GM21619 (cell line): ENCODE data around the gene ADGRD1.

Source experiments
- ATAC-seq: cut with Tn5 transposase; IDR thresholded peaks from one replicate; pipeline ENCODE4 v1.9.1; 2021; ENCODE audit not compliant: unreplicated experiment

The ADGRD1 gene

GRCh38 chr12:131020326-131021153, 66.8 kb downstream of the ADGRD1 start:
- no peak for ATAC-seq

- no peak for ATAC-seq
Observed at GRCh38 chr12:131021154-131021541, 67.4 kb downstream of the ADGRD1 start.

GRCh38 chr12:131024026-131024425, 70.3 kb downstream of the ADGRD1 start:
- no peak for ATAC-seq

- no peak for ATAC-seq
Observed at GRCh38 chr12:131024721-131025120, 71.0 kb downstream of the ADGRD1 start.

- no peak for ATAC-seq
Observed at GRCh38 chr12:131025234-131025633, 71.5 kb downstream of the ADGRD1 start.

- no peak for ATAC-seq
Observed at GRCh38 chr12:131025939-131026702, 72.4 kb downstream of the ADGRD1 start.

- ATAC-seq: no peak
Observed at GRCh38 chr12:131026754-131027153, 73.0 kb downstream of the ADGRD1 start.

- no peak for ATAC-seq
Observed at GRCh38 chr12:131027264-131027663, 73.6 kb downstream of the ADGRD1 start.

GRCh38 chr12:131027876-131028586, 74.3 kb downstream of the ADGRD1 start:
- ATAC-seq: no peak

- ATAC-seq: no peak
Observed at GRCh38 chr12:131028587-131029338, 75.1 kb downstream of the ADGRD1 start.

GRCh38 chr12:131030472-131031328, 77.0 kb downstream of the ADGRD1 start:
- no peak for ATAC-seq

GRCh38 chr12:131032082-131032750, 78.5 kb downstream of the ADGRD1 start:
- ATAC-seq: no peak

- ATAC-seq: no peak
Observed at GRCh38 chr12:131033486-131033885, 79.8 kb downstream of the ADGRD1 start.

- no peak for ATAC-seq
Observed at GRCh38 chr12:131033886-131034482, 80.3 kb downstream of the ADGRD1 start.

- ATAC-seq: peak; percentile 34
Observed at GRCh38 chr12:131034631-131035244, 81.0 kb downstream of the ADGRD1 start.

- ATAC-seq: peak; percentile 83
Observed at GRCh38 chr12:131035245-131035681, 81.6 kb downstream of the ADGRD1 start.

- ATAC-seq: no peak
Observed at GRCh38 chr12:131038159-131038558, 84.5 kb downstream of the ADGRD1 start.
